ENCODE results near the gene JMJD8.

DNA sequence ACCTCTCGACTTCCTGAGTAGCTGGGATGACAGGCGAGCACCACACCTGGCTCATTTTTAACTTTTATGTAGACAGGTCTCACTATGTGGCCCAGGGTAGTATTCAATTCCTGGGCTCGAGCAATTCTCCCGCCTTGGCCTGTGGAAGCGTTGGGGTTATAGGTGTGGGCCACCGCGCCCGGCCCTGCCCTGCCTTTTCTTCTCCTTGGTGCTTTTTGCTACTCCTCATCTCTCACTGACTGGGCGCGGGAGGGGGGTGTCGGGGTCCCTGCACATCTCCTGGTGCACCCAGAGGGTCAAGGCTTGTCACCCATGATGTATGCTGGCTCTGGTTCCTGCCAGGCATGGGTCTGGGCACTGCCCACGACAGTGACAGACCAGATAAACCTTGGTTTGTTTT, 39.6 kb downstream of the JMJD8 start:
- TF ChIP-seq POLR2A (IDR thresholded peaks at IDR 0.05) = peak in 1 of 2 donors; percentile 2
- TF ChIP-seq, protein P1, sequence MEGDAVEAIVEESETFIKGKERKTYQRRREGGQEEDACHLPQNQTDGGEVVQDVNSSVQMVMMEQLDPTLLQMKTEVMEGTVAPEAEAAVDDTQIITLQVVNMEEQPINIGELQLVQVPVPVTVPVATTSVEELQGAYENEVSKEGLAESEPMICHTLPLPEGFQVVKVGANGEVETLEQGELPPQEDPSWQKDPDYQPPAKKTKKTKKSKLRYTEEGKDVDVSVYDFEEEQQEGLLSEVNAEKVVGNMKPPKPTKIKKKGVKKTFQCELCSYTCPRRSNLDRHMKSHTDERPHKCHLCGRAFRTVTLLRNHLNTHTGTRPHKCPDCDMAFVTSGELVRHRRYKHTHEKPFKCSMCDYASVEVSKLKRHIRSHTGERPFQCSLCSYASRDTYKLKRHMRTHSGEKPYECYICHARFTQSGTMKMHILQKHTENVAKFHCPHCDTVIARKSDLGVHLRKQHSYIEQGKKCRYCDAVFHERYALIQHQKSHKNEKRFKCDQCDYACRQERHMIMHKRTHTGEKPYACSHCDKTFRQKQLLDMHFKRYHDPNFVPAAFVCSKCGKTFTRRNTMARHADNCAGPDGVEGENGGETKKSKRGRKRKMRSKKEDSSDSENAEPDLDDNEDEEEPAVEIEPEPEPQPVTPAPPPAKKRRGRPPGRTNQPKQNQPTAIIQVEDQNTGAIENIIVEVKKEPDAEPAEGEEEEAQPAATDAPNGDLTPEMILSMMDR (IDR thresholded peaks at IDR 0.05) = no peak

Measured in adrenal gland (tissue), 5 donors.